ENCODE measurements around the gene CARD11.
"Not testable (repeated sequence)": the region's sequence is repeated elsewhere in the genome, so short reads cannot be mapped to it uniquely, and the experiment has no call there.

The CARD11 gene

GRCh38 chr7:2959103-2959680 lies 84.5 kb downstream of the CARD11 start:
- DNase-seq, result no peak

GRCh38 chr7:2958416-2959102 lies 85.1 kb downstream of the CARD11 start:
- DNase-seq, result no peak

- DNase-seq, result not testable (repeated sequence)
These were observed 86.3 kb downstream of the CARD11 start for GRCh38 chr7:2957369-2957727.

- DNase-seq, result no peak
These were observed 86.9 kb downstream of the CARD11 start for GRCh38 chr7:2956526-2957368.

- DNase-seq, result no peak
These were observed 87.6 kb downstream of the CARD11 start for GRCh38 chr7:2956076-2956475.

GRCh38 chr7:2955269-2955668 lies 88.4 kb downstream of the CARD11 start:
- DNase-seq, result no peak

- no peak for DNase-seq
These were observed 89.2 kb downstream of the CARD11 start for GRCh38 chr7:2954433-2954853.

GRCh38 chr7:2953588-2954407 lies 89.9 kb downstream of the CARD11 start:
- no peak for DNase-seq

GRCh38 chr7:2953099-2953498 lies 90.6 kb downstream of the CARD11 start:
- DNase-seq, result no peak

- DNase-seq, result no peak
These were observed 91.4 kb downstream of the CARD11 start for GRCh38 chr7:2952316-2952715.

- DNase-seq, result no peak
These were observed 93.1 kb downstream of the CARD11 start for GRCh38 chr7:2950578-2950977.

- no peak for DNase-seq
These were observed 94.9 kb downstream of the CARD11 start for GRCh38 chr7:2948749-2949148.

GRCh38 chr7:2947058-2947780 lies 96.4 kb downstream of the CARD11 start:
- DNase-seq, result no peak

GRCh38 chr7:2945171-2945570 lies 98.5 kb downstream of the CARD11 start:
- no peak for DNase-seq

- DNase-seq, result no peak
These were observed 98.9 kb downstream of the CARD11 start for GRCh38 chr7:2944739-2945138.

GRCh38 chr7:2943851-2944601 lies 99.6 kb downstream of the CARD11 start:
- no peak for DNase-seq

- DNase-seq, result no peak
These were observed 102.3 kb downstream of the CARD11 start for GRCh38 chr7:2941216-2941859.

GRCh38 chr7:2940466-2940865 lies 103.2 kb downstream of the CARD11 start:
- no peak for DNase-seq

GRCh38 chr7:2939193-2939885 lies 104.3 kb downstream of the CARD11 start:
- no peak for DNase-seq

GRCh38 chr7:2938514-2939192 lies 105.0 kb downstream of the CARD11 start:
- no peak for DNase-seq
